DMS79 (cell line): Measurements from ENCODE around the gene HSPA6.
"Not testable (repeated sequence)": the region's sequence is repeated elsewhere in the genome, so short reads cannot be mapped to it uniquely, and the experiment has no call there.

Experiments used
- DNase-seq: peaks from one replicate; lab custom pipeline; 2025; lab: John Stamatoyannopoulos, UW

The HSPA6 gene

DNA sequence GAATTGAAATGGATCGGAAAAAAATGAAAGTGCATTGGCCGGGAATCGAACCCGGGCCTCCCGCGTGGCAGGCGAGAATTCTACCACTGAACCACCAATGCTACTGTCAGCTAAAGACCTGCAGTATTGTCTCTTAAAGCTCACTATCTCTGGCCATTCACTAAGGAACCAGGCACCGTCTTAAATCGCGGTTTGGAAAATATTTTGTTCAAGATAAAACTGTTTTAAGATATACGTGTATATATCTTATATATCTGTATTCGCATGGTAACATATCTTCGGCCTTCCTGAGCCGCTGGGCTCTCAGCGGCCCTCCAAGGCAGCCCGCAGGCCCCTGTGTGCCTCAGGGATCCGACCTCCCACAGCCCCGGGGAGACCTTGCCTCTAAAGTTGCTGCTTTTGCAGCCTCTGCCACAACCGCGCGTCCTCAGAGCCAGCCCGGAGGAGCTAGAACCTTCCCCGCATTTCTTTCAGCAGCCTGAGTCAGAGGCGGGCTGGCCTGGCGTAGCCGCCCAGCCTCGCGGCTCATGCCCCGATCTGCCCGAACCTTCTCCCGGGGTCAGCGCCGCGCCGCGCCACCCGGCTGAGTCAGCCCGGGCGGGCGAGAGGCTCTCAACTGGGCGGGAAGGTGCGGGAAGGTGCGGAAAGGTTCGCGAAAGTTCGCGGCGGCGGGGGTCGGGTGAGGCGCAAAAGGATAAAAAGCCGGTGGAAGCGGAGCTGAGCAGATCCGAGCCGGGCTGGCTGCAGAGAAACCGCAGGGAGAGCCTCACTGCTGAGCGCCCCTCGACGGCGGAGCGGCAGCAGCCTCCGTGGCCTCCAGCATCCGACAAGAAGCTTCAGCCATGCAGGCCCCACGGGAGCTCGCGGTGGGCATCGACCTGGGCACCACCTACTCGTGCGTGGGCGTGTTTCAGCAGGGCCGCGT lies at the start of gene HSPA6:
HSPA6 (plus strand) TSS at position 724 of the 925 bp plus-strand sequence; CDS start at position 843, 119 bp downstream.
- peak; percentile 24 for DNase-seq

DNA sequence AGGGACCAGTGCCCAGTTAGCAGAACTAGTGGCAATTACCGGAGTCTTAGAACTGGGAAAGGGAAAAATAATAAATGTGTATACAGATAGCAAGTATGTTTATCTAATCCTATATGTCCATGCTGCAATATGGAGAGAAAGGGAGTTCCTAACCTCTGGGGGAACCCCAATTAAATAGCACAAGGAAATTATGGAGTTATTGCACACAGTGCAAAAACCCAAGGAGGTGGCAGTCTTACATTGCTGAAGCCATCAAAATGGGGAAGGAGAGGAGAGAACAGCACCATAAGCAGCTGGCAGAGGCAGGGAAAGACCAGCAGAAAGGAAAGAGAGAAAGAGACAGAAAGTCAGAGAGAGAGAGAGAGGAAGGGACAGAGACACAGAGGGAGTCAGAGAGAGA lies 46.6 kb upstream of the HSPA6 start:
- DNase-seq = not testable (repeated sequence)

DNA sequence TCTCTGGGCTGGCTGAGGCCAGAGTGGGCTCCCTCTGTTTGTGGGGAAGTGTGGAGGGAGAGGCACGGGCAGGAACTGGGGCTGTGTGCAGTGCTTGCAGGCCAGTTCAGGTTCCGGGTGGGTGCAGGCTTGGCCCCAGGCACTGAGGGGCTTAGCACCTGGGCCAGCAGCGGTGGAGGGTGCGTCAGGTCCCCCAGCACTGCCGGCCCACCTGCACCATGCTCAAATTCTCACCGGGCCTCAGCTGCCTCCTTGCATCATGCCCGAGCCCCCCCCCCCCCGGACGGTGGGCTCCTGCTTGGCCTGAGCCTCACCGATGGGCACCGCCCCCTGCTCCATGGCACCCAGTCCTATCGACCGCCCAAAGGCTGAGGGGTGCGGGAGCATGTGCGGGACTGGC lies 45.4 kb upstream of the HSPA6 start:
- no peak for DNase-seq

DNA sequence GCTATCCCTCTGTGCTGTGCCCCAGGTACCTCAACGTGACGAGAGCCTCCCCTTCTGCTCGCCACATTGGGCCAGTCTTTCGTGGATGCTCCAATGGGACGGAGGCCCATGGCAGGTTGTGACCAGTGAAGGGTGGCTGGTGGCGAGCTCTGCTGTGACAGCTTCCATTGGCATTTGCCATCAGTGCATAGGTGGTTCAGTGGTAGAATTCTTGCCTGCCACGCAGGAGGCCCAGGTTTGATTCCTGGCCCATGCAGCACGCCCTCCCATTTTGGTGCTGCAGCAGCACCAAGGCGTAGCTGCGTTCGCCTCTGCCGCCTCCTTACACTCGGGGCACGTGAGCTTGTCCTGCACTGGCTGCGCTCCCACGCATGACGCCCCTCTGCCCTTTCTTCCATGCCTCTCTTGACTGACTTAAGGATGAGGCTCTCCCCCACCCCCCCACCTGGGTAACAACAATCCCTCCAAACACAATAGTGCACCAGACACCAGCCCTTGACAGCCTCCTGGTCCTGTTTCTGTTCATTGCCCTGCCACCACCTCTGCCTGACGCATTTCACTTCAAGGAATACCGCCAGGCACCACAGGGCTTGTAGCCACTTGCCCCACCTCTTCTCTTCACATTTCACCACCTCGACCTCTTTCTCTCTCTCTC lies 43.8 kb upstream of the HSPA6 start:
- no peak for DNase-seq

DNA sequence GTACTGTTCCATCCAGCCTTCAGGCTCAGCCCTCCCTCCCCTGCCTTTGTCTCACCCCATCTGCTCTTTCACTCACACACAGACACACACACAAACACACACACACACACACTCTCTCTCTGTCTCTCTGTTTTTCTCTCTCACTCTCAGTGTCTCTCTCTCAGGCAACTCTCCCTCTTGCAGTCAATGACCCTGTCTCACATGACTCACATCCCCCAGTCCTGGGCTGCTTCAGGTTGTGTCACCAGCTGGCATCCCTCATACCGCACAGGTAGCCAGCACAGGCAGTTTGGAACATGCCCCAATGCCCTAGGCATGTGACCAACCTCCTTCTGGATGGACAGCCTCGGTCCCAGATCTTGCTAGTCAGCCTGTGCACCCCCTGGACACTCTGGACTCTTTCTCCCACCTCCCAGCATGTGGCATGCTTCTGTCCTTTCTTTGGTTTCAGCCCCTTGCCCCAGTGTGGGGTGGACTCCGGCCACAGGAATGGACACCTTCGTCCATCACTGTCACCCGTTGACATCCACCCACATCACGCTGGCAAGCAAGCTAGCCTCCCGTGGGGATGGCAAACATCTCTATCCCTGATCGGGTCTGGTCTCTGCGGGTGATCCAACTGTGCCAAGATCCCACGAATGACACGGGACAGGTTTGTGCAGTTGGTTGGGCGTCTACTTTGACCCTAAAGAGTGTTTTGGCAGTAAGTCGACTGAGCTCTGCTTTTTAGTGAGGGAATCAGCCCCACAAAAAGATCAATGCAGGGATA lies 42.5 kb upstream of the HSPA6 start:
- DNase-seq = no peak

DNA sequence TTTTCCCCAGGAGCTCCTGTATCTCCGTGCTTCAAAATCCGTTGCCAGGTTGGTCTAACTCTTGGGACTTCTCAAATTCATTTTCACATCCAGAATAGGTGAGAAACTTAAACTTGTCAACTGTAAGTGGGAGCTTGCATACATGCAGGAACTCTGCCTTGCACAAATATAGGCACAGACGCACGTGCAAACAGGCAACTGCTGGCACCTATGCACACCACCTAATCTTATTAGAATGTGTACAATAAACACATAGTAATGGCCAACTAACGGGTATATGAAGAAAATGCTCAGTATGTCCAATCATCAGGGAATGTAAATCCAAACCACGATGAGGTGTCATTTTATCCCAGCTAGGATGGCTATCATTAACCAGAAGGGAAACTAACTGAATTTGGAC lies 41.7 kb upstream of the HSPA6 start:
- DNase-seq = no peak

DNA sequence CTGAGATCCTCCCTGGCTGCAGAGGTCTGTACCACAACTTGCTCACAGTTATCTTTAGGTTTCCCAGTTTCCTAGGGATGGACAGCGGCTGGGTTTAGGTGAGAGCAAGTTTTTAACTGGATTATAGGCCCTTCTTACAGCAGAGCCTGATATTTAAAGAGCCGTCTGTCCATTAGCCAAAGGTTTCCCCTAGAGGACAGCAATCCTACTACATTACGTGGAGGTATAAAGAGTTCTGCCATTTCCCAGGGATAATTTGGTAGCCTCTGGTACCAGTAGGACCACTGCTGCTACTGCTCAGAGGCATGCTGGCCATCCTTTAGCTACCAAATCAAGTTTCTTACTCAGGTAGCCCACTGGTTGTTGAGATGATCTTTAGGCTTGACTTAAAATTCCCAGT lies 41.0 kb upstream of the HSPA6 start:
- no peak for DNase-seq

DNA sequence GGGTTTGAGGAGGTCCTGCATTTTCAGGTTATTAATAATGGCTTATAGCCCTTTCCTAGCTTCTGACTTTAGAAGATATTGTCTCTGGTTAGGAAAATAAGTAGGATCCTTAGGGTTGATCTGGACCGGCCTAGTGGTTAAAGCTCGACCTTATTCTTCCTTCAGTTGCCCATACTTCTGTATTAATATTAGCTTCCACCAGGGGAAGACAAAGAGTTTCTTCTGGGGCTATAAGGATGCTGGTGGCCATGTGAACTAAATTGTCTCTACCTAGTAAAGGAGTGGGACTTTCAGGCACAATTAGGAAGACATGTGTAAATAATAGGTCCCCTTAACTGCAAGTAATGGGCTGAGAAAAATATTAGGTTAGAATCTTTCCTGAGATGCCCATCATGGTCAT lies 39.7 kb upstream of the HSPA6 start:
- DNase-seq = no peak

DNA sequence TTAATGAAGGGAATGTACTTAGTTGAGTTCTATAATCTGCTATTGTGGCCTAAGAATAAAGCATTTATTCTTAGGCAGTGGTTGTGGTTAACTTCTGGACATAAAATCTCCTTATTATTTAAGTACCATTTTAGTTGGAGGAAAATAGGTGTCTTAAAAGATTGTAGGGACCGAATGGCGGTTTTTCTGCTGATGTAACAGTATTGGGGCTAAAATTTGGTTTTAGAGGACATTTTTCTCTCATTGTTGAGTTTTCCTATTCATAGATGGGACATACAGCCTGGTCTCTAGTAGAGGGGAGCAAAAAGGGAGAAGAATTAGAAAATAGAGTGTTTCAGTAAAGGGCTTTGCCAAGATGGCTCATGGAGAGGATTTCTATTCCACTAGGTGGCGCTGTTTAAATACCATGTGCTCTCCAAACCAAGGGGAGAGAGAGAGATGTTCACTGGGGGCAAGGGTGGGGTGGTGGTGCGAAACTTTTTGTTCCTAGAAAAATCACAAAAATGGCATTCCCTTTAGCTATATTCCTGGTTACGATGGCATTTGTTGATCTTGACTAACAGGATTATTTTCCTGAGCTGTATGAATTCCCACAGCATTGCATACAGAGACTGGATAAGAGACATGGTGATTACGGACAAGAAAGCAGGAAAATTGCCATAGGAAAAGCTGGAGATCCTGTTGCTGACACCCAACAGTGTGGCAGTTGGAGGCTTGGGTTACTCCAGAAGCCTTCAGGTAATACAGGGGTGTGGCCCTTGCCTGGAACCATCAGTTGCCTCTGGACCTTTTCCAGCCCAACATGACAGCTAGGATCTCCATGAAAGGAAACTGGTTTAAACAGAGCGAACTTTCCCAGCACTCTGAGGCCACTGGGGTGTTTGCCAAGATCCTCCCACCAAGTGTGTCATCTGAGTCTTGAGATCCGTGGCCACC lies 37.3 kb upstream of the HSPA6 start:
- no peak for DNase-seq

DNA sequence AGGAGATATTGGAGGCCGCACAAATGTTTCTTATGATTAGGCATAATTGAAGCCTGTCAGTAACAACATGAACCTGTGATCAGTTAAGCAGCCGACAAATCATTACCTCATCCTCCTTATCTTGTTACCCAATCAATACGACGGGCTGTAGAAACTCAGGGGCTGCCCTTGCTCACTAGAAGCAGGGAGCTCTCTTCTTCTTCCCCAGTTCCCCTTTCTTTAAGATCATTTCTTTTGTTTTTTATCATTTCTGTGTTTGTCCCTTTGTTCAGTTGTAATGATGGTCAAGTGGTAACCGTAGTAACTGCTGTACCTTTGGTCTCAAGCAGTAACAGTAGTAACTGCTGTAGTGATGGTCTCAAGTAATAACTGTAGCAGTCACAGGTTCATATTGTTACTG lies 32.9 kb upstream of the HSPA6 start:
- no peak for DNase-seq

DNA sequence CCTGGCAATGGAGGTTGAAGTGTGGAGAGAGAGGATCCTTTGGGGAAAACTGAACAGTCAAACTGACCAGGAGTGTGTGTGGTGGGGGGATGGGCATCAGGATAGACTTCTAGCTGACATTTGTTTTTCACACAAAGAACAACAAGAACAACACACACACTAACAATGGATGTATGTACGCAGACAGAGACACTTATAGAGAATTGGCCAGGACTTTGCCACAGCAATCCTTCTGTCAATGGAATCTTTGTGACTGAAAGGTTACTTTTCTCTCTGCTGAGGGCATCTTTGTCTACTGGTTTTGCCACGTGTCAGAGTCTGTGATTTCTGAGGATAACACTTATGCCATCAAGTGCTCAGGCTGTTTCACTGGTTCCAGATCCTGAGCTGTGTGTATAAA lies 31.5 kb upstream of the HSPA6 start:
- DNase-seq = no peak

DNA sequence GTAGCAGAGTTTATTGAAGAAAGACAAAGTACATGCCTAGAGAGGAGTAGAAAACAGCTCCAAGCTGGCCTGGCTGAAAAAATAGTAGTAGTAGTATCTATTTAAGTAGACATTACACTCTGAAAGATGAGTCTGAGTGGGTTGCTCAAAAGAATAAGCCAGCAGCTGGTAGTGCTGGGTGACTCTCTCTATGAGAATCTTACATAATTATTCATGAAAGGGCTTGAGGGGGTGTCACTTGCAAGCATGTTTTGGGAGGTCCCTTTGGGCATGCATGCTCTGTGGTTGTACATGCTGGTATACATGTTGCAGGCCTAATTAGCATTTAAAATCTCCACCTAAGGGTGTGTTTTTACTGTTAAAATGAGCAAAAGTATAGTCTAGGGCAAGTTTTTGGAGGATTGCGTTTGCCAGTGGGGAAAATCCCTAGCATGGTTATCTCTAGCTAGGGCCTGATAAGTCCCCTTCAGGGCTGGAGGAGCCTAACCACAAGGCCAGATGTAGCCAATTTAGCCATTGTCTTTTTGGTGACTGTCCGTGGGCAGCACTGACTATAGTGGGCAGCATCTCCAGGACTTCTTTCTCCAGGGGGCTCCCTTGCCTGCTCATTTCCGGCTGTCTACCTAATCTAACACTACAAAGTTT lies 30.1 kb upstream of the HSPA6 start:
- DNase-seq = no peak

DNA sequence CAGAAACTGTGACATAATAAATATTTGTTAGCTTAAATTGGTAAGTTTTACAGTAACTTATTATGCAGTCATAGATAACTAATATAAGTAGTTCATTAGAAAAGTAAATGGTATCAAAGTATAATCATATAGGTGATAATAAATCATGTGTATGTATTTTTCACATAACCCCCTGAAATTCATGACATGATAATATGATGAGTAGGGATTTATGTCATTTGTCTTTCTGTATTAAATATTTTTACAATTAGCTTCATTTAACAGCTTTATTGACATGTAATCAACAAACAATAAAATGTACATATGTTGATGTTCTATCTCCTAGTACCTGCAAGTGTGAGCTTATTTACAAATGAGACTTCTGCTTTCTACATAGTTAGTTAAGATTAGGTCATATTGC lies 28.9 kb upstream of the HSPA6 start:
- DNase-seq = no peak

DNA sequence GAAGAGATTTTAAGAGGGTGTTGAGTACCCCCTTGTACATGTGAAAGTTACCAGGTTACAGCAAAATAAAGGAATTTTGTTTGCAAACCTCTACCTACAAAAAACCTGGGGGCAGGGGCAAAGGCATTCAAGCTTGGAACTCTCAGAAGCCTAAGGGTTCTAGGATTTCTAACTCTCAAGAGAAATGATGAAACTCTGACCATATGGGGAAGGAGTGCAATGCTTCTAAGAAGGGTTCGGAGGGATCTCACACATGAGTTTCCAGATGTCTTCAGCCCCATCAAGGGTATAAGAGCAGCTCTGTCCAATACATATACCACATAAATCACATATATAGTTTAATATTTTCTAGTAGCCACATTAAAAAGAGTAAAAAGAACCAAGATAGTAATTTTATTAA lies 26.4 kb upstream of the HSPA6 start:
- no peak for DNase-seq

DNA sequence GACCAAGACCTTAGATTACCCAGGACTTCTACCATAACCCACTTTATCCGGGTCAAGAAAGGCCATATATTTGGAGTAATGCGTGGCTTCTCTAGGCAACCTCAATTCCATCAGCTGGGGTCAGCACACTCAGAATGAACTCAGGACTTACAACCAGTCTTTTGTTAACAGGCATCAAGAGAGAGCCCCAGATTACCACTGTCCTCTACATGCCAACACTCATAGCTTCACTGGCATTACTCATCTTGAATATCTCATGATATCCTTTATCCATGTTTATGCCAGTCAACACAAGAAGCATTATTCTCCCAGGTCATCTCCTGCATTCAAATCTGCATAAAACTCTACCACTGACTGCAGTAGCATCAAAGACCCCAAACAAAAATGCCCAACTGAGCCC lies 25.7 kb upstream of the HSPA6 start:
- no peak for DNase-seq

DNA sequence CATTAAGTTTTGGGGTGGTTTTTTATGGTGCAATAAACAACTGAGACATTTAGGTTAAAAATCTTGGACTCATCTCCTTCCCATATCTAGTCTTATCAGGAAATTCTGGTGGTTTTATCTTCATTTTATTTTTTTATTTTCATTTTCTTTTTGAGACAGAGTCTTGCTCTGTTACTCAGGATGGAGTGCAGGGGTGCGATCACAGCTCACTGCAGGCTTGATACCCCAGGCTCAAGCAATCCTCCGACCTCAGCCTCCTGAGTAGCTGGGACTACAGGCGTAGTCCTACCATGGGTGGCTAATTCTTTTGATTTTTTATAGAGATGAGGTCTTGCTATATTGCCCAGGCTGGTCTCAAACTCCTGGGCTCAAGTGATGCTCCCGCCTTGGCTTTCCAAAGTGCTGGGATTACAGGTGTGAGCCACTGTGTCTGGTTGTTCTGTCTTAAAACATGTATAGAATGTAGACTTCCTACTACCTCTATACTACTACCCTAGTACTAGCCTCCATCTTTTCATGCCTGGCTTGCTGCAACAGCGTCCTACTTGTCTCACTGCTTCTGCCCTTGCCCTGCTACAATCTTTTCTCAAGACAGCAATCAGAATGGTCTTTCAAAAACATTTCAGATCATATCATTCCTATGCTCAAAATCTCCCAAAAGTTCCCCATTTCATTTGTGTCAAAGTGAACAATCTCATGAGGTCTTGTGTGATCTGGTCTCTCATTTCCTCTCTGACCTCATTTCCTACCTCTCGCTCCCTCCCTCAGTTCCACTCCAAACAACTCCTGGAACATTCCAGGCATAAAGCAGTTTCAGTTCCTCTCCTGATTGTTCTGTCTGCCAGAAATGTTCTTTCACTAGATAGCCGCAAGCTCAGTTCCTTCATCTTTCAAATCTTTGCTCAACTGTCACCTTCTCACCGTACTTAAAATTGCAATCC lies 25.0 kb upstream of the HSPA6 start:
- DNase-seq = no peak

DNA sequence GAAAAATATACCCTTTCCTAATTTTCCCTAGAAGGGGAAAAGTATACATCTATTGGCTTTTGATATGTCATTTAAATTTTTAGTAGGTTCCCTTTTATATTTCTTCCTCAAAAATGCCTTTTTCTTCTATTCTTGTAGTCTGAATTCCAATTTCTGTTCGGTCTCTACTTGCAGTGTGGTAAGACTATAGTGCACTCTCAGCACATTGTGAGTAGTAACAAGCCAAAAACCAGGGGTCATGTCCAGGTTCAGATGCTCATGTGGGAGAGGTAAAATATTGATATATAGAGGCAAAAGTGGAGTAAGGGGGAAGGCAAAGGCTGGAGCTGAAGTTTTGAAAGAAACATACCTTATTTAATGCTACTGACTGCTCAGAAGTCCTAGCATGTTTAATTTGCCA lies 23.1 kb upstream of the HSPA6 start:
- no peak for DNase-seq

DNA sequence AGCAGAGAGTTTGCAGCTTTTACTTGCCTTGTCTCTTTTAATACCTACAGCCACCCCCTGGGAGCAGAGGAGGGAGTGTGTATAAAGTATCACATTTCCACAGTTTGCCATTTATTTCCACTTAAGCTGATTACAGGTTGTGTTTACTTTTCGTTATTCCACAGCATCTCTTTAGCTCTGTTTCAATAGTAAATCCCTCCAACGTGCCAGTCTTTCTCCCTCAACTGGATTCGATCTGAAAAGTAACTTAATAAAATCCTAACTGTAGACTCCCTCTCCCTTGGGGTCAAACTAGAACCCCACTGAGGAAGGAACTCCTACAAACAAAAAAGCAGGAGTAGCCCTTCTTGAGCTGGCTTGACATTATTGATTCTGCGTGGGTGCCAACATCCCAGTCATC lies 22.2 kb upstream of the HSPA6 start:
- no peak for DNase-seq

DNA sequence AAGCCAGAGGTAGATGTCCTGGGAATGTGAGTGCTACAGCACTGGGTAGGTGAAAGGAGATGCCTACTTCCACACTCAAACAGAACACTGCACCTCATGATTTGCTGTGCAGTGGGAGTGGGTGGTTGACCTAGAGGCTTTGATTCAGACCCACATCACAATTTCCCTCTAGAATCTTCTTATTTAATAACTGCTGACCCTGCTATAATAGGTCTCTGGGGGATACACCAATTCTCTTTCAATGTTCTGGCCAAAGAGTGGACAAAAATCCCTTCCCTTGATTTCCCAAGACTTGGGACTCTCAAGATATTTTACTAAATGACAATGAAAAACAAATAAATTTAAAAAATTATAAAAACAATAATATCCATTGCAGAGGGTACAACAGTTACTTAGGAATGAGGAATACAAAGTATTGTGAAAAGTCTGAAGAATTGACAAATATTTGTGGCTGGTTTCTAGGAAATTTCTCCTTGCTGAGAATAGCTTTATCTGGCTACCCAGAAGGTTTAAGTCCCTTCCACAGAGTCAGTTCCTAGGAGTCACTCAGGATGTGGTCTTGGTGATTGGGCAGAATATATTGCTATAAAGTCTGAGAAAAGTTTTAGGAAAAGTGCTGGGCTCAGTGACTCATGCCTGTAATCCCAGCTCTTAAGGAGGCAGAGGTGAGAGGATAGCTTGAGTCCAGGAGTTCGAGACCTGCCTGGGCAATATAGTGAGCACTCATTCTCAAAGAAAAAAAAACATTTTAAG lies 21.5 kb upstream of the HSPA6 start:
- DNase-seq = no peak
